GM19043 (cell line): ENCODE results near the gene EIF2S1.
"Not testable (repeated sequence)": the region's sequence is repeated elsewhere in the genome, so short reads cannot be mapped to it uniquely, and the experiment has no call there.

Experiments used
- ATAC-seq: cut with Tn5 transposase; IDR thresholded peaks from one replicate; pipeline ENCODE4 v1.9.1; 2021; ENCODE audit warnings: low read depth; ENCODE audit not compliant: unreplicated experiment

Gene EIF2S1

DNA sequence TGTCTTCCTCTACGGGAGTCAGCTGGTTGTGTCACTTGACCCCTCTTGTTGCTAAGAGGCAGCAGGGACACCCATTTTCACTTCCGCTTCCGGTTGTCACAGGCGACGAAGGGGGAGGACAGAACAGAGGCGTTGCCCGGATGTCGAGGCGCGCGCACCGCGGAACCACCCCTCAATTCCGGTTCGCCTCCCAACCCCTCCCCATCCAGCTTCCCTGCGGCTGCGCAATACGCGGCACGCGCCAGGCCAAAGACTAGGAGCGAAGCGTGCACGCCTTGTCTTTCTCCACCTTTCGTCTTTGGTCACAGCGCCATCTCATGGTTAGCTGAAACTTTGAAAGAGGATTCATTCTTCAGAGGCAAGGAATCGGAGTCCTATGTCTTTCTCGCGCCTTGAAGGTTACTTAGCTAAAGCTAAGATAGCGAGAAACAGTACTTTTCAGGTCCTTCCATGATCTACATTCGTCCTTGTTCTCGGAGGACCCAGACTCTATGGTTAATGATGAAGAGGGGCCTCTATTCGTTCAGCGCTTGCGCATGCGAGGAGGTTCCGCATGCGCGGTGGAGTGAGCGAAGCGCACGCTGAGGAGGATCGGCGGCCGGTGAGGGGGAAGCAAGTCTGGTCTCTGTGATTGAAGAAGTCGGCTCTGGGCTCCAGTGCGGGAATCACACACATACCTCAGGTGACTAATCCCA, at the start of gene EIF2S1, which contains the start of gene ATP6V1D:
EIF2S1 (plus strand) TSS at position 554 of the 695 bp plus-strand sequence. CDS start 4,440 bp downstream, outside the sequence.
ATP6V1D (minus strand) TSS at position 30 of the 695 bp plus-strand sequence. CDS start 106 bp downstream, outside the sequence.
- ATAC-seq = peak; percentile 91

DNA sequence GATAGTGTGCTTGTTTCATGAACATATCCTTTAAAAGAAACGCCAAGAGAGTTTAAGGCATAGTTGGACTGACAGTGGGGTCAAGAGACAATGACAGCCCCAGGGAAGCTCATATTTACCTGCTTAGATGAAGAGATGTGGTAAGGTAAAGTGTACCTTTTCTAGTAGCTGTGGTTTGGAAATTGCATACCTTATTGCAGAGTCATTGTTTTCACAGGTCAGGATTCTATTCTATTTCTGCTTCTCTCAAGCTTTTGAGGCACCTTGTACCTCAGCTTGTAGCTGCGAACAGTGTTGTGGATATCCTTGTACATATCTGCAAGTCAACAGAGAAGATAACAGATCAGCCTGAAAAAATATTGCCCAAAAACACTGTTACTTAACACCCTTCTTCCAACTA, 48.3 kb upstream of the EIF2S1 start:
- no peak for ATAC-seq

DNA sequence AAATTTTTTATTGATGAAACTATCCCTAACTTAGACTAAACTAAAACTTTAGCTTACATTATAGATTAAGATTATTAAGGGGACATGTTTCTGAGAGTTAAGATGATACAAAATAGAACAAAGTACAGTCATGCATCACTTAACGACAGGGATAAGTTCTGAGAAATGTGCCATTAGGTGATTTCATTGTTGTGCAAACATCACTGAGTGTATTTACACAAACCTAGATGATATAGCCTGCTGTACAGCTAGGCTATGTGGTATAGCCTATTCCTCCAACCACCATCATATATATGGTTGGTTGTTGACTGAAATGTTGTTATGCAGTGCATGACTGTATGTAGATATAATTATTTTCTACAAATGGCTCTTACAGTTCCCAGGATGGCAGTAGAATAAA, 47.0 kb upstream of the EIF2S1 start:
- no peak for ATAC-seq

DNA sequence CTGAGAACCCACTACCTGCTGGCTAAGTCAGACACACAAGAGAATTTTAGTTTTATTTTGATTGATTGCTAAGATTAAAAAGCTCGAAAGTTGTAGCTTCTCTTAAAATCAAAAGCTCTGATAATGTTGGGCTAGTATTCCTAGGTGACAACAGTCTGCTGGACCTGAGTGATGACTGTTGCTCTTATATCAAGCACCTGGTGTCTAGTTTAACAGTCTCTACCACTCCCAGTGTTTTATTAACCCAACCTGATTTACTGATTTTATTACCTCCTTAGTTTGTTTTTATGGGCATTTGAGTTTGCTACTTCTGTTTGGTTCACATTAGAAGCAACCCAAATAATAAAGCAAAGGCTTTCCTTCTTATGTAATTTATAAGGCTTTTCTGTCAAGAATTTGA, 42.3 kb upstream of the EIF2S1 start:
- no peak for ATAC-seq

DNA sequence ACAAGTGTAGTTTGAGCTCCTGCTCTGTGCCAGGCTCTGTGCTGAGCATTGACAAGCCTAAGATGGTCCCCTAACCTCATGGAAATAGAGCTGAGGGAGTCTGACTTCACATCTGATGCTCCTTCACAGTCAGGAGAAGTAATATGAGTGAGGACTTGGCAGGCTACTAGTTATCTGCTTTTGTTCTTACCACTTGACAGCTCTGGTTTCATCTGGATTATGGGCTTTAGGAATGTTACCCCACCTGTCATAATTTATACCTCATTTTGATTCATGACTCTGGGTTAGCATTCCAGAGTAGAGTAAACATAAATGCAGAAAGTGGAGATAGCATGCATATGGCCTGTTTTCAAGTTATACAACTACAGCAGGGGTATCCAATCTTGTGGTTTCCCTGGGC, 41.0 kb upstream of the EIF2S1 start:
- ATAC-seq = no peak

DNA sequence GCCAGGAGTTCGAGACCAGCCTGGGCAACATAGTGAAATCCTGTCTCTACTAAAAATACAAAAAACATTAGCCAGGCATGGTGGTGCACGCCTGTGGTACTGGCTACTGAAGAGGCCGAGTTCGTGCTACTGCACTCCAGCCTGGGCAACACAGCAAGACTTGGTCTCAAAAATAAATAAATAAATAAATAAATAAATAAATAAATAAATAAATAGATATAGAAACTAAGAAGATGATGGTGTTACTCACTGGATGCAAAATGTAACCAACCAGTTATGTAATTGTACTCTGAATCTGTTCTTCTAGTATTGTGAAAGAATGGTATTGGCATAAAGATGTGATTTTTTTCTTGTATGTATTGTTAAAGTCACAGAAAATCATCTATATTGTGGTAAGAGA, 30.5 kb upstream of the EIF2S1 start:
- ATAC-seq = not testable (repeated sequence)

DNA sequence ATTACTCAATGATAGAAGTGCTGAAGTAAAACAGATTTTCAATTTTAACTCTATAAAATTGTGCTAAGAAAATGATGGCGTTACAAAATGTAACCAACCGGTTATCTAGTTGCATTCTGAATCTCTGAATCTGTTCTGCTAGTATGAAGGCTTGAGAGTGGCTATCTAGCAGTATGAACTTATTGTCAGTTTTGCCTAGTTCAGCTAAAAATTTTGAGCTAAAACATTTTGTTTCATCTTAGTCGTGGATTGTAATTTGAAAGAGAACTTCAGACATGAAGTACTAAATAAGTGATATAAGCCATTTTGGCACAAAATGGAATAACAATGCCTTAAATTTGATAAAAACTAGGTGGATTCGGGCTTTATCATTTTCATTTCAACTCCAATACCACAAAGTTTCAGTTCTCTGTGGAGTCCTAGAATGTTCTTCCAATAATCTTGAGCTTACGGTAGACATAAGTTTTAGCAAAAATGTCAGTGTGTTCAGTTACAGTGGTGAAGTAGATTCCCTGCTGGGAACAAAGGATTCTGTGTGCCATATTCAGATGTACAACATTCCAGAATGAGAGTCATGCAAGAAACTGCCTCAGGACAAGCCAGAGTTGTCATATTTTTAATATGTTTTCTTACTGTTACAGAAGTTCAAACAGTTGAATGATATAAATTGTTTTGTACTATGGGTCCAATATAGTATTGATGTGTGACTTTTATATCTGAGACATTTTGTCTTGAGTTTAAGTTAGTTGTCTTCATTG, 28.6 kb upstream of the EIF2S1 start:
- ATAC-seq = no peak

DNA sequence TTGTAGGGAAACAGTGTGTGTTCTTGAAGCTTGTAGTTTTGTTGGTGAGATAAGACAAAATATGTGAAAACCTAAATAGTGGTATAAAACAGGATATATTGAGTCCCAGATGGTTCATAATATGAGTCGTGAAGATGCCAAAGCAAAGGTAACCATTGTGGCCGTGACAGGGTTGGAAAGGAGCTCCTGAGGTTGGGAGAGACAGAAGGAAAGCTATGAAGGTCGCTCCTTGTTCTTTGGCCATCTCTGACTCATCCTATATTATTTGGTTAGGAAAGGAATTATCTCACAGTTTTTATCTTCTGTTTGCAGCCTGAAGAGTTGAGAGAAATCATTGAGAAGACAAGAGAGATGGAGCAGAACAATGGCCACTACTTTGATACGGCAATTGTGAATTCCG, 27.7 kb upstream of the EIF2S1 start:
- ATAC-seq = no peak

DNA sequence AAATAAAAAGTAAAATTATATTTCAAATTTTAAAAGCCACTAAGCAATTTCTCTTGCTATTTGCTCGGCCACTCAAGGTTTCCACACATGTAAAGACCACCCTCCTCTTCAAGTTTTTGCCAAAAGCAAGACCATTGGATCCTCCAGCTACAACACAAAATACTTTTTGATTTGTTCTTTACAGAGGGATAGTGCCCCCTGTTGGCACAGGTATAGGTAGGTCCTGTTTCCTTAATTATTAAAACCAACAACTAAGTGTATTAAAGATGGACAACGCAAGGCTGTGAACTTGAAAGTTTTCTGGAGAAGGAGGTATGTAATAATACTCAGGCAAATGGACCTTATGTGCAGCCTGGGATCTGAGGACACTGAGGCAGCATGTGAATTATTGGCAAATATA, 24.3 kb upstream of the EIF2S1 start:
- no peak for ATAC-seq

DNA sequence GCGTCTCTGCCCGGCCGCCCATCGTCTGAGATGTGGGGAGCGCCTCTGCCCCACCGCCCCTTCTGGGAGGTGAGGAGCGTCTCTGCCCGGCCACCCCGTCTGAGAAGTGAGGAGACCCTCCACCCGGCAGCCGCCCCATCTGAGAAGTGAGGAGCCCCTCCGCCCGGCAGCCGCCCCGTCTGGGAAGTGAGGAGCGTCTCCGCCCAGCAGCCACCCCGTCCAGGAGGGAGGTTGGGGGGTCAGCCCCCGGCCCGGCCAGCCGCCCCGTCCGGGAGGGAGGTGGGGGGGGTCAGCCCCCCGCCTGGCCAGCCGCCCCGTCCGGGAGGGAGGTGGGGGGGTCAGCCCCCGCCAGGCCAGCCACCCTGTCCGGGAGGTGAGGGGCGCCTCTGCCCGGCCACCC, 18.9 kb upstream of the EIF2S1 start:
- ATAC-seq = not testable (repeated sequence)

DNA sequence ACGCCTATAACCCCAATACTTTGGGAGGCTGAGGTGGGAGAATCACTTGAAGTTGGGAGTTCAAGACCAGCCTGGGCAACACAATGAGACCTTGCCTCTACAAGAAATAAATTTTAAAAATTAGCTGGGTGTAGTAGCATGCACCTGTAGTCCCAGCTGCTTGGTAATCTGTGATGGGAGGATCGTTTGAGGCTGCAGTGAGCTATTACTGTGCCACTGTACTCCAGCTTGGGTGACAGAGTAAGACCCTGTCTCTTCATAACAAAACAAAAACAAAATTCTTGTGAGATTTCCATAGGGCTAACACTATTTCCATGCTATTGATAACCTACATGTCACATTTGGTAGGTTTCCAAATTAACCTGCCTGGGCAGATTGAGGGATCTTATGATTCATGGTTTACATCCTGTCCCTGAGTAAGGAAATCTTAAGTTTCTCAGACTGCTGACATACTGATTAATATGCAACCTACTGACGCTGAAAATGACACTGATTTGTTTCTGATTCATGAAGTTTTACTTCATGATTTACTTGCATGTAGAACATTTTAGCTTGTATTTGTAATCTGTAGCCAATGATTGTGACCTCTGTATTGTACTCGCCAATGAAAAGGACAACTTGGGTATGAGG, 16.4 kb upstream of the EIF2S1 start:
- no peak for ATAC-seq

DNA sequence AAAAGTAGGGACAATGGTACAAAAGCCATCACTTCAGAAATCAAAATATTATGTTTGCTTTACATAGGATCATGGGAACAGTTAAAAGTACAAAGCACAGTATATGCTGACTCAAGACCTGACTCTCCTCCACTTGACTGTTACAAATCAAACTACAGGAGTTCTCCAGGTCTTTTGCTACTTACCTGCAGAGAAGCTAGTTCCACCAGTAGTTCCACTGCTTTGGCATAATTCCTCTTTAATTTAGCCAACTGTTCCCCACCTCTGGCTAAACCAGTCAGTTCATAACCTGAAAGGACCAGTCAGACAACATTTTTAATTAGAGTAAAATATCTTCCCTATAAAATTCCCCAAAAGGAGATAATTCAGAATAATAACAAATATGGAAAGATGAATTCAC, 14.5 kb upstream of the EIF2S1 start:
- no peak for ATAC-seq

DNA sequence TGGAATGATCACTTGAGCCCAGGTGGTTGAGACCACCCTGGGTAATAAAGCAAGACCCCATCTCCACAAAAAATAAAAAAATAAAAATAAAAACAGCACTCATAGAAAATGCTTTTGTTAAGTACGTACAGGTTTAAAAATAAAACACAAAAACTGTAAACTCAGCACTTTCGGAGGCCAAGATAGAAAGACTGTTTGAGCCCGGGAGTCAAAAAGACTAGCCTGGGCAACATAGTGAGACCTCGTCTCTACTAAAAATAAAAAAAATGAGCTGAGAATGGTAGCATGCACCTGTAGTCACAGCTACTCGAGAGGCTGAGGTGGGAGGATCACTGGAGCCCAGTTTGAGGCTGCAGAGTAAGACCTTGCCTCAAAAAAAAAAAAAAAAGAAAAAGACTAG, 8.1 kb upstream of the EIF2S1 start:
- no peak for ATAC-seq

DNA sequence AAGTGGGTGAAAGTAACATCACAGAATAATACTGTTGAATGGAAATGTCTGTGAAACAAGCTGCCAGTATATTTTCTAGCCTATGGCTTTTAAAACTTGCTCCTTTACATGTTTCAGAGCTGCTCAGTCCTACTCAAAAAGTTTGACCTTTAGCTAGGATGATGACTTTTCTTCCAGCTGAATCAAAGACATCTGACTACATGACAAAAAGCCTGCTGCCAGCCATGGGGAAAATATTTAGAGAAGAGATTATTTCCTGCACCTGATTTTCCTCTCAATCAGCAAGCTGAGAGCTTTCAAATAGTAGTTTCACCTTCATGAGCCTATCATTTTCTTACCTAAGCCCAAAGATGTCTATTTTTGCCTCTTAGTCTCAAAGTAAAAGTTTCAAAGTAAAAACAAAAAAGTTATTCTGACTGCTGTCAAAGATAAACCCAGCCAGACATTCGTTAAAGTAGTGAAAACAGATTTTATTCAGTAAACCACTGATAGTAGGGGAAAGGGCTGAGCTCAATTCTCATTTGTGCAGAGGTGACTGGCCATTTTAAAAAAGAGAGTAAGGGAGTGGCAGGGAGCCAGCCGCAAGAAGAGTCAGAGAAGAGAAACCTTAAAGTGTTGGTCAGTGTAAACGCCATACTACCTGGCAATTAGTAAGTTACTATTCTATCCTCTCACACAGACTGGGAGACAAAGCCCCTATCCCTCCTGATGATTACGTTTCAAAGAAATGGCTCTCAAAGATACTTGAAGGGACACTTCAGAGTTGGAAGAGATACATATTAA, 2.8 kb upstream of the EIF2S1 start:
- ATAC-seq = no peak

DNA sequence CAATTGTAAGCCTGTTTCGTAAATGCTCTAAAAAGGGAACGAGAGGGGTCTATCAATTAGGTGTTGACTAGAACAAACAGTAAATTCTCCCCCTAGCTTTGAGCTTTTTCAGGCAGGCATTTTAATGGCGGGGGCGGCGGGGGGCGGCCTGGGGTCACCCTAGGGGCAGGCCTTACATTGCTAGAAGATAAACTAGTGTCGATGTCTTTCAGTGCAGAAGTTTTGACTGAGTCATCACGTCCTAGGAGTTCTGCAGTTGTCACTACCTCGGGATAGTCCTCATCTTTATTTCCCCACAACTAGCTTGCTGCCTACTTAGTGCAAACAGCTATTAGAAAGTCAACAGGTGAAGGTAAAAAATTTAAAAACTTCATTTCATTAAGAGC, 2.2 kb upstream of the EIF2S1 start:
- no peak for ATAC-seq

DNA sequence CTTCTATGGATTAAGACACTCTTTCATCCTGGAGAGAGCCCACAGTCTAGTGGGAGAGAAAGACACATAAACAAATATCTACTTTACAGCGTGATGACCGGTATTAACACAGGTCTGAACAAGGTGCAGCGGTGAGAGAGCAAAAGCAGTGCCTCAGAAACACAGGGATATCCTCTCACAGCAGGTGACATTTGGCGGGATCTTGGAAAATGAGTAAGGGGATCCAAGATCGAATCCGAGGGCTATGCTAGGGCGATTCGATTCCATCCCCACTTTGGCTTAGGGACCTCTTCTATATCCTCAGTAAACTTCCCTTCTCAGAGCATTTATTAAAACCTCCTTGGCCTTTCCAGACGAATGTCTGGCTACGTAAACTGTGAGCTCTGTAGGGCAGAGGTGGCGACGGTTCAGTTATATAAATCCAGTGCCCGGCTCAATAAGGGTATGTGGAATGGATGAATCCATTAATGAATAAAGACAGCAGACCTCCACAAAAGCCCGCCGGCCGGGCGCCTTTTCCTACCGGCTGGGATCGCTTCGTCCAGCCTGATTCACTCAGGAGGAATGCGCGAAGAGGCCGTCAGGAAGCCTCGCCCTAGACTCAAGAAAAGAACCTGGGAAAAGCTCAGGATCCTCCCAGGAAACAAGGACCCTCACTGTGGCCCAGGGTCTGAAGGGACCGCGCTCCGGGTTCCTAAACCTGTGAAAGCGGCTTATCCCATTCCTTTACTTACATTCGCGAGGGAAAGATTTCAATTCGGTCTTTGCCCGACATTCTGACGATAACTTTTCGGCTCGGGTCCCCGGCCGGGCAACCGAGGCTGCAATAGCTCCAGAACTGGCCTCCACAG, 979 bp upstream of the EIF2S1 start:
- no peak for ATAC-seq

DNA sequence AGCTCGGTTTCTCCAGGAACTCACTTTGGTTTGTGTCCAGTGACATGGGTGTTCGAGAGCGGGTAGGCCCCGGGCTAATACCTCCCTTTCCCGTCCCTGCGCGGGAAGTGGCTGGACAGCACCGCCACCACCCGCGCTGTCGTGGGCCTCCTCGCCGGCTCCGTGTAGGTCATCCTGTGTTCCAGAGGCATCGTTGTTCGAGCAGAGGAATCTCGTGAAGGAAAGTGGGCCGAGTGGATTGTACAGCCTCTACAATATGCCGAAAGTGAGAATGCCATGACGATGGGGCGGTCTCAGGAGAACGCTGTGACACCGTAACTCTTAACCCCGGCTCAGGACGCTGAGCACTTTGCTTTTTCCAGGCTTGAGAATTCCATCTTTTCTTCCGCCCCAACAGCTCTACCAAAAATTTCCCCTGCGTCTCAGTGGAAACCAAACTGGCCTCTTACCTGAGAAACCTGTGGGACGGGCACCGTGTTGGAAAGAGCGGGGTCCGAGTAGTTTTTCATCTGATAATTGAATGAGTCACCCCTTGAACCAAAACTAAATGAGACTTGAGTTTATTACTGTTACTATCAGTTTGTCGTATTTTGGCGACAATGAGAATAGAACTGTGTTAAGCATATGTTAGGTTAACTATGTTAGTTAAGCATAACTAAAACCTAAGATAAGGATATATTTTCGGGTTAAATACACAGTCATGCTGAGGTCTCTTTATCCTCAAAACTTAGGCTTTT, 510 bp downstream of the EIF2S1 start:
- peak; percentile 17 for ATAC-seq

DNA sequence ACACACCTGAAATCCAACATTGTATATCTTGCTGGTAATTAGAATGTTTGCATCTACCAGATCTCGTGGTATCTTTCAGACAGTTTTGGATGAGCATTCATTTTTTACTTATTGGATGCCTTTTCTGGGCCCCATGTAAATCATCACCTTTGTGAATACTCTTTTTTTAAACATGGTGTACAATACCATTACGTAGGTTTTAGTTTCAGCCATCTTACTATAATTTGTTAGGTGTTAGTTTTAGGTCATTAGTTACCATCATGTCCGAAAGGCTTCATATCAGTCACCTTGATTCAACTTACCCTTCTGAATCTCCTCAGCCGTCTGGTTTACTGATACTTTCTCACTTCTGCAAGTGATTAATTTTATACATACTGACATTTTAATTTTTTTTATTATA, 5.3 kb downstream of the EIF2S1 start:
- no peak for ATAC-seq

DNA sequence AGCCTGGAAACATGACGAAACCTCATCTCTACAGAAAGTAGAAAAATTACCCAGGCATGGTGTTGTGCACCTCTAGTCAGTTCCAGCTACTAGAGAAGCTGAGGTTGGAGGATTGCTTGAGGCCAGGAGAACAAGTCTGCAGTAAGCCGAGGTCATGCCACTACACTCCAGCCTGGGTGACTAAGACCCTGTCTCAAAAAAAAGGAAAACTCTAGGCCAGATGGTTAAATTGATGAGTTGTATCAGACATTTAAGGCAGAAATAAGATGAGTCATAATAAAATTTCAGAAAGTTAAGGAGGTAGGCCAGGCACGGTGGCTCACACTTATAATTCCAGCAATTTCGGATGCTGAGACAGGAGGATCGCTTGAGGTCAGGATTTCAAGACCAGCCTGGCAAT, 10.7 kb downstream of the EIF2S1 start:
- no peak for ATAC-seq
